ENCODE data around the gene SMIM33.
"Not testable (repeated sequence)": the region's sequence is repeated elsewhere in the genome, so short reads cannot be mapped to it uniquely, and the experiment has no call there.

The SMIM33 gene

DNA sequence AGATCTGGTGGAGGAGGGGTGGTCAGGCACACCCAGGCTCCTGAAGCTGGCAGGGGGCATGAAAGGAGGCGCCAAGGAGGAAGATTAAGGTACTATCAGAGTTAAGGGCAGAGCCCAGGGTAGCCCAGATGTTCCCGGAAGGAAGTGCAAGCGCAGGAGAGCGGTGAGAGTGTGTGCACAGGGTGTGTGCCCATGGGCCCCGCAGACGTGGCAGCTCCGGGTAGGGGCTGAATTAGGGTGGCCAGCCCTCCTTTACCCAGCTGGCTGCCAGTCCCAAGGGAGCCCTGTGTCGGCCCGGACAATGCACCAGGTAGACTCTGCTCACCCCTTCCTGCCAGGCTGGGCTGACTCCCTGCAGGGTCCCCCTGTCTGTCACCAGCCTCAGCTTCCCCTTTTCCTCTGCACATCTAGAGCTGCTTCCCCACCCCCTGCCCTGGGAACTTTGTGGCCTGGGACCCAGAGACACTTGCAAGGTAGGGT, at the start of gene SMIM33:
Gene SMIM33 (plus strand): TSS at position 184 of the 480 bp plus-strand sequence. CDS start 118 bp downstream, at position 302.
- in situ Hi-C loops (cut with MboI; ENCODE audit: low sequenced_read_pairs): no loop called here

DNA sequence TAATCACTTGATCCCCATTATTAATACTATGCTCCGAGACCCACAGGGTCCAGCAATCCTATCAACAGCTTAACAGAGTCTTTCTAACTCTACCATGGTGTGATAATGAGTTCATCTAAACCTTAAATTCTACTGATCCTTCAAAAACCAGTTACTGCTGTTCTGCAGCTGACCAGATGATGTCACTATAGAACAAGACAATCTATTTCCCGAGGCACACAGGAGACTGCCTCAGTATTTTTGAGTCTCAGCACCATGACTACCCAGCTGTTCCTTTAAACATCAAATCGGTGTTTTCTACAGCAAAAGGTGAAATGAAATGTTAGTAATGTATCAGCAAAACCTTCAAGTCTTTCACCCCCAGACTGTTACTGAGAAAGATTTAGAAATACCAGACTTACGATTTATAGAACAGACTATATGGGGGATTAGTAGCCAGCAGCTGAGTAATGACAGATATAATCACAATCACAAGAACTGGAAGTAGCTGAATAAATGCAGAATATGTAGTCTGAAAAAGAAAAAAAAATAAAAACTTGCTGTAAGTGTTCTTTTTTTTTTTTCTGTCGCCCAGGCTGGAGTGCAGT, 48.4 kb upstream of the SMIM33 start:
- in situ Hi-C loops (cut with MboI; ENCODE audit: low sequenced_read_pairs): loop anchor here (10.0 kb wide), 2 partner anchors 92 to 342 kb away; no protein-coding TSS in a partner anchor

DNA sequence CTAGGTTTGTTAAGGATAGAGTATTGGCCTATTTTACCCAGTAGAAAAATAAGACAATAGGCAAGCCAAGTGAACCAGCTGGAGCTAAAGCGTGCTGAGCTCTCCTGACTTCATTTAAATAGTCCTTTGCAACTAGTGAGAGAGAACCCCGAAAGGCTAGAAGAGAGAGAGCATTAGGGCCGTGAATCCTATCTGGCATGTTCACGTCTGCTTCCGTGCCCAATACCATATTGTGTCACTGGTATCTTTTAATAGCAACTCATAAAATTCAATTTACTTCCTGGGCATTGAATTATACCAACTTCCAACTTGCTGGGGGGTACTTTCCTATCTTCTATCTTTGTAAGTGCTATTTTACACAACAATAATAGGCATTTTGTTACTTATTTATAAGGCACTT, 45.3 kb upstream of the SMIM33 start:
- in situ Hi-C loops (cut with MboI; ENCODE audit: low sequenced_read_pairs): loop anchor here (10.0 kb wide), 2 partner anchors 89 to 339 kb away; no protein-coding TSS in a partner anchor

DNA sequence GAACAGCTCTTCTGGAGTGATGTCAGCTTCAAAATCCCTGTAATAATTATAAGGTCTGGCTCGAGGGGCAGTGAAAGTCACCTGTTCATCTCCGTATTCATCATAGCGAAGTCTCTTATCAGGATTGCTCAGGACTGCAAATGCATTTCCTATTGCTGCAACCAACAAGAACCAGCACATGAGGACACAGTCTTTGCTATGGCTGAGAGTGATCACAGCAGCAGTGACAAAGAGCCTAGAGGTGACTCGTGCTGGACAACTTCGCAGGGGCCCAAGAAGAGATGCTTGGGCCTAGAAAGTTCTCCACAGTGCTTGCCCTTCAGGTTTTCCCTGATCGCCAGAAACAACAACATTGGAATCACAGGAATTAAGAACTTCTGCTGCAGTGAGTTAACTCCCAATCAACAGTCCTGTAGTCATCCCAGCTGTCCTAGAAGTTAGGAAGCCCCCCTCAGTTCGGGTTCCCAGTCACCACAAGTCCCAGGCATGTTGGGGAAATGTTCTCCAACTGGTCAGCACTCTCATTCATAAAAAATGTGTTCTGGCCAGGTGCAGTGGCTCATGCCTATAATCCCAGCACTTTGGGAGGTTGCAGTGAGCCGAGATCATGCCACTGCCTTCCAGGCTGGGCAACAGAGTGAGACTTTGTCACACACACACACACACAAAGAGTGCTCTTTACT, 44.5 kb upstream of the SMIM33 start:
- in situ Hi-C loops (cut with MboI; ENCODE audit: low sequenced_read_pairs): loop anchor here (10.0 kb wide), 2 partner anchors 88 to 338 kb away; no protein-coding TSS in a partner anchor

DNA sequence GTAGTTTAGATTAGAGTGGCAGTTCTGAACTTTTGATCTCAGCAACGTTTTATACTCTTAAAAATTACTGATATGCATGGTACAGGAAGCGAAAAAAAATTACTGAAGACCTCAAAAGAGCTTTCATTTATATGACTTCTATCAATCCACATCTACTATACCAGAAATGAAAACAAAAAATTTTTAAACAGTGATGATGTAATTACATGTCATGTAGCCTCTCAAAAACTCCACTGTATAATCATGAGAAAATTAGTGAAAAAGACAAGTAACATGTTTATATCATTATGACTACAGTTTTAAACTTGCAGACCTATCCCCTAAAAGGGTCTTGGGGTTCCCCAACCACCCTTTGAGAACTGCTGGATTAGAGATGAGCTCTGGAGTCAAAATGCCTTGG, 40.8 kb upstream of the SMIM33 start:
- in situ Hi-C loops (cut with MboI; ENCODE audit: low sequenced_read_pairs): no loop called here

DNA sequence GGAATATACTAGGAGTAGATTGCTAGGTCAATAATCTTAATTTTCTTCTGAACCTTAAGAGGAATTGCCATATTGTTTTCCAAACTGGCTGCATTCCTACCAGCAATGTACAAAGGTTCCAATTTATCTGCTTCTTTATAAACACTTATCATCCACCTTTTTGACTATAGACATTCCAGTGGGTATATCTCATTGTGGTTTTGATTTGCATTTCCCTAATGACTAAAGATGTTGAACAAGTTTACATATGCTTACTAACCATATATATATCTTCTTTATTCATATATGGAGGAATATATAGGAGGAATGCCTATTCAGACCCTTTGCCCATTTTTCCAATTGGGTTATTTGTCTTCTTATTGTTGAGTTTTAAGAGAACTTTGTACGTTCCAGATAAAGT, 39.1 kb upstream of the SMIM33 start:
- in situ Hi-C loops (cut with MboI; ENCODE audit: low sequenced_read_pairs): no loop called here

DNA sequence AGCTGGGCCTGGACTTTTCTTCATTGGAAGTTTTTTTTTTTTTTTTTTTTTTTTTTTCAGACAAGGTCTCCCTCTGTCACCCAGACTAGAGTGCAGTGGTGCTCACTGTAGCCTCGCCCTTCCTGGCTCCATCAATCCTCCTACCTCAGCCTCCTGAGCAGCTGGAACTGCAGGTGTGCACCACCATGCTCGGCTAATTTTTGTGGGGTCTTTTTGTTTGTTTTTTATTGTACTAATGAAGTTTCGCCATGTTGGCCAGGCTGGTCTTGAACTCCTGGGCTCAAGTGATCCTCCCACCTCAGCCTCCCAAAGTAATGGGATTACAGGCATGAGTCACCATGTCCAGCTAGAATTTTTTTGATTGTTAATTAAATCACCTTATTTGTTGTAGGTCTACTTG, 35.1 kb upstream of the SMIM33 start:
- in situ Hi-C loops (cut with MboI; ENCODE audit: low sequenced_read_pairs): no loop called here

DNA sequence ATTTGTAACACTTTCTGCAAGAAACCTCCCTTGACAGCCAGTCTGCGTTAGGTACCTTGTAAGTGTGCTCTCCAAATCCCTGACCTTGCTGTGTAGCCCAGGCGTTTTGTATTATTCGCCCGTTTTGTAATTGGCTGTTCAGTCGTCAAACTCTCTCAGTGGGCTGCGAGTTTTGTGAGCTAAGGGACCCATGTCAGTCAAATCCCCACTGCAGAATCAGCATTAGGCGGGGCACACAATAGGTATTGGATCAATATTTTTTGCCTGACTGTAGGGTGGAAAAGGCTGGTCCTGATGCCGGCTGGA, 32.1 kb upstream of the SMIM33 start:
- in situ Hi-C loops (cut with MboI; ENCODE audit: low sequenced_read_pairs): no loop called here

DNA sequence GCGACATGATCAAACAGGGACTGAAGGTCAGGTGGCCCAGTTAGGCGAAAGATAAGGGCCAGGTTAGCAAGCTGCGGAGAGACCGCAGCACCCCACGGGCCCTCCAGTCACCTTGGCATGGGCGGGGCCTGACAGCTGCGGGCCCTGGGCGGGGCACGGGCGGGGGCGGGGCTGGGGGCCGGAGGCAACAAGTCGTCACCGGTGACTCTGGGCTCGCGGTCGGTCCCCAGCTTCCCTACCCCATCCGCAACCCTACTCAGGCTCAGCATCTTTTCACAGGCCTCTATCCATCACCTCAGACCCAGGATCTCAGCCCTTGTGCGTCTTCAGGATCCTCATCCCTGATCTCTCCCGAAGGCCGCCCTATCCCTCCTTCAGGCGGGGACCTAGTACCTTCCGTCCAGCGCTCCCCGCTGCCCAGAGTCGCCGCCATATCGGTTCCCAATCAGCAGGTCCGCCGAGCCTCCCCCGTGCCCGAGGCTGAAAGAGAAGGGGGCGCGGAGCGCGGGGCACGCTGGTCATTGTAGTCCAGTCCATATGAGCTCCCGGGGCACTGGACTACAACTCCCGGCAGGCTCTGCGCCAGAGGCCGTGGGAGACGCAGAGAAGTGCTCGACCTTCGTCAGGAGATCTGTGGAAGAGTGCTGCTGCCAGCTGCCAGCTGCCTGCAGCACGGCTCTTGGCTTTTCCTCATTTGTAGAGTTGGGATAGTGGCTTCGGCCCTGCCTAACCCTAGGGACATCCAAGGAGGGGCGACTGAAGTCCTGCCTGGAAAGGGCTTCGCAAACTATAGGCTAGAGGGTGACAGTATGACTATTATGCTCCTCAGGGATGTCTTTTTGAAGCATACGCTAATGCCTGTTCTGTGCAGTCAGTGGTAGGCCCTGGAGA, 31.5 kb upstream of the SMIM33 start, which contains the start of gene DNAJC18:
Gene DNAJC18 (minus strand): TSS at position 513 of the 891 bp plus-strand sequence. CDS start 80 bp downstream, at position 433.
- in situ Hi-C loops (cut with MboI; ENCODE audit: low sequenced_read_pairs): no loop called here

DNA sequence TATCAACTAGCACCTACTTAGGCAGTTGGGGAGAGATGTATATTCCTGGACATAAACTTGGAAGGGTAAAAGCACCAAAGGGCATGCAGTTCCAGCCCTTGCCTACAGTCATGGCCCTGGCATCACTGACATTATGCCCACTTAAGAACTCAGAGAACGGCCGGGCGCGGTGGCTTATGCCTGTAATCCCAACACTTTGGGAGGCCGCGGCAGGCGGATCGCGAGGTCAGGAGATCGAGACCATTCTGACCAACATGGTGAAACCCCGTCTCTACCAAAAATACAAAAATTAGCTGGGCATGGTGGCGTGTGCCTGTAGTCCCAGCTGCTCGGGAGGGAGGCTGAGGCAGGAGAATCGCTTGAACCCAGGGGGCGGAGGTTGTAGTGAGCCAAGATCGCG, 30.4 kb upstream of the SMIM33 start:
- in situ Hi-C loops (cut with MboI; ENCODE audit: low sequenced_read_pairs): not testable (repeated sequence)

DNA sequence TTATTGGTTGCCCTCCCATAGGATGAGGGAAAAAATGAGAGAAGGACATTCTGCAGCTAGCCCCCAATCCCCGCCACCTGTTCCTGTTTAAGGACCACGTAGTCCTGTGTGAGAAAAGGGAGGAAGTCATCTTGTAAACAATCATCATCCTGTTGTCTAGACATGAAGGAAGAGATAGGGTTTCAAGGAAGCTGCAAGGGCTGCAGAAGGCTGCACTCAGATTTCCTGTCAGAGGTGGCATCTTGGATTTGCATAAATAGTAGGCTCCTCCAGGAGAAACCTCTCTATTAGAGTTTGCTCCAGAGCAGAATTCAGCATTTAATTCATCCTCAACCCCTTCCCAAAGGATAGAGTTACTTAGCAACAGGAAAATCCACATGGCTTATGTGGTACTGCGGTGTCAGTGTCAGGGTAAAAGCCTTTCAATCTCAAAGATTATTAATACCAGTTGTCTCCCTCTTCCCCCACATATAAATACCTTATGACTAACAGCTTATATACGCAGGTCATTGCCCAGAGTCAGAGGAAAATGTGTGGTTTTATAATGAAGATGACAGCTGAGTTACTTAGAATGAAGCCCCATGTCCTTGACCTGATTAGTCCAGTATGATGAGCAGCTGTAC, 26.9 kb upstream of the SMIM33 start:
- in situ Hi-C loops (cut with MboI; ENCODE audit: low sequenced_read_pairs): no loop called here

DNA sequence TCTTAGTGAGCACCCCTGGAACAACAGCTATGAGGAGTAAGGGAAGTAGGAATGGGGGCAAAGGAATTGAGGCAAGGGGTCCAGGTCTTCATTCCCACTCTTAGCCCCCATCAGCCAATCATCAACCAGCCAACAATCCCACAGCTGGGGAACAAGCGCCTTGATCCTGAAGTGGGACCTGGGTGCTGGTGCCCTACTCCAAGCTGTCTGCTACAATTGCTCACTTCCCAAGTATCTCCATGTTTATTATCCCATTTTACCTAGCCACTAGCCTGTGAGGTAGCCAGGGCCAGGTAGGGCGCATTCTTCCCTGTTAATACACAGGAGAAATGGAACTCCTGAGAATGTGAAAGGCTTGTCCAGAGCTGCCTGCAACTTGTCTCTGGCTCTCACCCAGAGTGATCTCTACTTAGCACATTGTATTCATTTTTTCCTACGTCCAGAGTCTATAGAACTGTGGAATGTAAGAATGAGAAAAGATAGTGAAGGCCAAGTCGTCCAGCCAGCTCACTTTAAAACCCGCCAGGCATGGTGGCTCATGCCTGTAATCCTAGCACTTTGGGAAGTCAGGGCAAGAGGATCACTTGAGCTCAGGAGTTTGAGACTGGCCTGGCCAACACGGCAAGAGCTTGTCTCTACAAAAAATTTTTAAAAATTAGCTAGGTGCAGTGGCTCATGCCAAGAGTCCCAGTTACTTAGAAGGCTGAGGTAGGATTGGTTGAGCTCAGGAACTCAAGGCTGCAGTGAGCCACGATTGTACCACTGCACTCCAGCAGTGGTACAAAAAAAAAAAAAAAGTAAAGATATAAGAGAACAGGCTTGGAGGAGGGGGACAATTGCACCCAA, 25.3 kb upstream of the SMIM33 start:
- in situ Hi-C loops (cut with MboI; ENCODE audit: low sequenced_read_pairs): no loop called here

DNA sequence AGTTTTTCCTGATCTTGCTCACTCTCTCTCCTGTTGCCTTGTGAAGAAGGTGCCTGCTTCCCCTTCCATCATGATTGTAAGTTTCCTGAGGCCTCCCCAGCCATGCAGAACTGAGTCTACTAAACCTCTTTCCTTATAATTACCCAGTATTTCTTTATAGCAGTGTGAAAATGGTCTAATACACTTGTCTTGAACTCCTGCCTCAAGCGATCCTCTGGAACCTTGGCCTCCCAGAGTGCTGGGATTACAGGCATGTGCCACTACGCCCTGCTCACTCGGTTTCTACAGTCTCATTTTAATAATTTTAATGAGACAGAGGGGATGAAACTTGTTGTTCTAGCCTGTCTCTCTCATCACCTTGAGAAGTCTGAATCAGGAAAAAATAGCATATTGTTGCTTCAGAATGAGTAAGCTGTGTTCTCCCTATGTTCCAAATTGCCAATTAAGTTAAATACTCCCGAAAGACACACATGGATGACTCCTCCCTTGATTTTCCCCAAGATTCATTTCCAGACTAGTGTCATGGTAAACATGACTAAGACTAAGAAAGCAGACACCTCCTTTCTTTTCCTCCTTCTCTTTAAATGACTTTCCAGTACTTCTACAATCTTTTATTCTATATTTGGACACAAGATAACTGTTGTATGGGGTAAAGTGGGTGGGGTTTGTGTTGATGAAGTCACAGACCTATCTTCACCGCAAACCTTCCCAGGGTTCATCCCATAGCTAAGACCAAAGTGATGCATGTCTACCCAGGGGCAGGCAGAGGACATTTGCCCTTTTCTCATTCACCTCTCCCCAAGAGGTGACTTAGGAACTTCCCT, 23.6 kb upstream of the SMIM33 start:
- in situ Hi-C loops (cut with MboI; ENCODE audit: low sequenced_read_pairs): no loop called here

DNA sequence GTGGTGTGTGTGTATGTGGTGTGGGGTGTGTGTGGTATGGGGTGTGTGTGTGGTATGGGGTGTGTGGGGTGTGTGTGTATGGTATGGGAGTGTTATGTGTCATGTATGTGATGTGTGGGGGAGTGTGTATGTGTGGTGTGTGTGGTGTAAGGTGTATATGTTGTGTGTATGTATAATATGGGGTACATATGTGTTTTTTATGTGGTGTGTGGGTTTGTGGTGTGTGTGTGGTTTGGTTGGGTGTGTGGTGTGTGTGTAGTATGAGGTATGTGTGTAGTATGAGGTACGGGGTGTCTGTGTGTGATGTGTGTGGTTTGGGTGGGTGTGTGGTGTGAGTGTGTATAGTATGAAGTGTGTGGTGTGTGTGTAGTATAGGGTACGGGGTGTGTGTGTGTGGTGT, 19.6 kb upstream of the SMIM33 start:
- in situ Hi-C loops (cut with MboI; ENCODE audit: low sequenced_read_pairs): no loop called here

DNA sequence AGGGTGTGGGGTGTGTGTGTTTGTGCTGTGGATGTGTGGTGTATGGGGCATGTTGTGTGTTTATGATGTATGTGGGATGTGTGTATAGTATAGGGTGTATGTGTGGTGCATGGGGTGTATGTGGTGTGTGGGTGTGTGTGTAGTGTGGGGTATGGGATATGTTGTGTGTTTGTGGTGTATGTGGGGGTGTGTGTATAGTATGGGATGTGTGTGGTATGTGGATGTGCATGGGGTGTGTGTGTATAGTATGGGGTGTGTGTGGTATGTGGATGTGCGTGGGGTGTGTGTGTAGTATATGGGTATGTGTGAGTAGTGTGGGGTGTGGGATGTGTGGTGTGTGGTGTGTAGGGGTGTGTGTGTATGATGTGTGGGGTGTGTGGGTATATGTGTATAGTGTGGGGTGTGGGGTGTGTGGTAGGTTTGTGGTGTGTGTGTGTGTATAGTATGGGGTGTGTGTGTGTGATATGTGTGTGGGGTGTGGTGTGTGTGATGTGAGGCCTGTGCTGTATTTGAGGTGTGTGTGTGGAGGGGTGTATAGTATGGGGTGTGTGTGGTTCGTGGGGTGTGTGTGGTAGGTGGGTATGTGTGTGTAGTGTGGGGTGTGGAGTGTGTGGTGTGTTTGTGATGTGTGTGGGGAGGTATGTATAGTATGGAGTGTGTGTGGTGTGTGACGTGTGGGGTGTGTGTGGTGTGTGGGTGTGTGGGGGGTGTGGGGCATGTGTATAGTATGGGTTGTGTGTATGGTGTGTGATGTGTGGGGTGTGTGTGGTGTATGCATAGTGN, 18.7 kb upstream of the SMIM33 start:
- in situ Hi-C loops (cut with MboI; ENCODE audit: low sequenced_read_pairs): no loop called here

DNA sequence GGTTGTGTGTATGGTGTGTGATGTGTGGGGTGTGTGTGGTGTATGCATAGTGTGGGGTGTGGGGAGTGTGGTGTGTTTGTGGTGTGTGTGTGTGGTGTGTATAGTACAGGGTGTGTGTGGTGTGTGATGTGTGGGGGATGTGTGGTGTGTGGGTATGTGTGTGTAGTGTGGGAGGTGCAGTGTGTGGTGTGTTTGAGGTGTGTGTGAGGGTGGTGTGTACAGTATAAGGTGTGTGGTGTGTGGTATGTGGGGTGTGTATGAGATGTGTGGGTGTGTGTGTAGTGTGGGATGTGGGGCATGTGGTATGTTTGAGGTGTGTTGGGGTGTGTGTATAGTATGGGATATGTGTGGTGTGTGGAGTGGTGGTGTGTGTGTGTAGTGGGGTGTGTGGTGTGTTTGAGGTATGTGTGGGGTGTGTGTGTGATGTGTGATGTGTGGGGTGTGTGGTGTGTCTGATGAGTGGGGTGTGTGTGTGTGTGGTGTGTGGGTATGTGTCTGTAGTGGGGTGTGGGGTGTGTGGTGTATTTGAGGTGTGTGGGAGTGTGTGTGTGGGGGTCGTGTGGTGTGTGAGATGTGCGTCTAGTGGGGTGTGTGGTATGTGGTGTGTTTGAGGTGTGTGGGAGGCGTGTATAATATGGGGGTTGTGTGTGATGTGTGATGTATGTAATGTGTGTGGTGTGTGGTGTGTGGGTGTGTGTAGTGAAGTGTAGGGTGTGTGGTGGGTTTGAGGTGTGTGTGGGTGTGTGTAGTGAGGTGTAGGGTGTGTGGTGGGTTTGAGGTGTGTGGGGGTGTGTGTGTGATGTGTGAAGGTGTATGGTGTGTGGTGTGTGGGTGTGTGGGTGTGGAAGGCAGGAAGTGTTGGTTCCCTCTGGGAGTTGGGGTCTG, 16.9 kb upstream of the SMIM33 start:
- in situ Hi-C loops (cut with MboI; ENCODE audit: low sequenced_read_pairs): no loop called here

DNA sequence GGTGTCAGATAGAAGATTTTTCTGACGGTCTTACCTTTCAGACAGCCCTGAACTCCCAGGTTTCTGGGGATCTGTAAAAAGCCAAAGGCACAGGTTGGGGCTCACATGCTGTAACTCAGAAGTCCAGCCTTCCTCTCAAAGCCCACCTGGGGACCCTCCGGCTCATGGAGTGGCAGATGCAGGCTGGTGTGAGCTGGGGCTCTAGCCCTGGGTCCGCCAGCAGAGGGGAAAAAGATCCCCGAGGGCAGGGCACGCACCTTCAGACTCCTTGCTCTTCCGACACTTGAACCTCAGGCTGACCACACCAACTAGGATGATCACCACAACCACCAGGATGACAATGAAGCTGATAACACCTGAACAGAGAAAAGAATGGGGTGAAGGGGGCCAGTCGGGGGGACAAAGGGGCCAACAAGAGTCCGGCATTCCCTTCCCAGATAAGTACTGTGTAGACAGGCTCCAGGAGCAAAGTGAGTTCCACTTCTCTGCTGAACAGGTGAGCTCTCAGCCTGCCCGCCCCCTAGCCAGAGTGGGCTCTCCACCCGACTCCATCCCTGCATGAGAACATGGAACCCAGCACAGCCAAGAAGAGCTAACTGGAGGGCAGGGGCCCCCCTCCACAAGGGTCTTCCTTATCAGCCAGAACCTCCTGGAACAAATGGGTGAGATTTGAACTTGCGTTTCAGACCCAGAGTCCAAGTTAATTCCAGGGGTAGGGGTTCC, 16.1 kb upstream of the SMIM33 start:
- in situ Hi-C loops (cut with MboI; ENCODE audit: low sequenced_read_pairs): no loop called here
